GM06990 (cell line): ENCODE data around the gene ALOXE3.

ENCODE experiments used
- DNase-seq: peaks from one replicate; pipeline ENCODE4 v3.0.0-alpha.2; 2011; ENCODE audit not compliant: insufficient read length; ENCODE audit errors: extremely low read depth
- H3K27me3 ChIP-seq: replicated peaks from 2 replicates; pipeline ENCODE4 v1.6.0; 2011; ENCODE audit warnings: low read length; ENCODE audit not compliant: control insufficient read depth, insufficient read depth
- H3K36me3 ChIP-seq: 2 replicates; pipeline ENCODE4 v1.5.1; 2011; ENCODE audit warnings: low read length; ENCODE audit not compliant: control insufficient read depth, insufficient read depth
- H3K4me3 ChIP-seq: replicated peaks from 2 replicates; pipeline ENCODE4 v1.5.1; 2011; ENCODE audit warnings: low read depth, mild to moderate bottlenecking, control low read depth, low read length
- TF ChIP-seq, protein P1 (sequence below): IDR thresholded peaks from 2 replicates; pipeline ENCODE4 v1.5.1; 2011; ENCODE audit warnings: low read length, control low read depth, mild to moderate bottlenecking, inconsistent platforms; ENCODE audit not compliant: insufficient read depth, poor library complexity, severe bottlenecking

Gene ALOXE3

DNA sequence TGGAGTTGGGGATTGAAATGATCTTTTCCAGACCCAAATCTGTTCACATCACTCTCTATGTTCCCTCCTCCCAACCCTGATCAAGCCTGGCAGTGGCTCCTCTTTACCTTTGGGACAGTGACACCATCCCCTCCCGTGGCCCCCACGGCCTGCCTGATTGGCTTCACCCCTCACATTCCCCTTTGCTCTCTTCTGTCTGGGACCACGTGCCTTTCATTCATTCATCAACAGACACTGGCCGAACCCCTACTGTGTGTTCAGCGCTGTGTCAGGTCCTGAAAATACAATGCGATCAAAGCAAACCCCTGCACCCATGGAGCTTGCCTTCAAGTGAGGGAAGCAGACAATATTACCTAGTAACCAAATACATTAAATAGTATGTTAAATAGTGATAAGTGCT is 28.6 kb downstream of the ALOXE3 start:
- no peak overlapping the region for H3K4me3 ChIP-seq
- no peaks in the 10 kb centered on the region for H3K36me3 ChIP-seq
- H3K27me3 ChIP-seq, result no peaks in the 10 kb centered on the region; the same call in 1 of the 2 replicates
- TF ChIP-seq, protein P1, sequence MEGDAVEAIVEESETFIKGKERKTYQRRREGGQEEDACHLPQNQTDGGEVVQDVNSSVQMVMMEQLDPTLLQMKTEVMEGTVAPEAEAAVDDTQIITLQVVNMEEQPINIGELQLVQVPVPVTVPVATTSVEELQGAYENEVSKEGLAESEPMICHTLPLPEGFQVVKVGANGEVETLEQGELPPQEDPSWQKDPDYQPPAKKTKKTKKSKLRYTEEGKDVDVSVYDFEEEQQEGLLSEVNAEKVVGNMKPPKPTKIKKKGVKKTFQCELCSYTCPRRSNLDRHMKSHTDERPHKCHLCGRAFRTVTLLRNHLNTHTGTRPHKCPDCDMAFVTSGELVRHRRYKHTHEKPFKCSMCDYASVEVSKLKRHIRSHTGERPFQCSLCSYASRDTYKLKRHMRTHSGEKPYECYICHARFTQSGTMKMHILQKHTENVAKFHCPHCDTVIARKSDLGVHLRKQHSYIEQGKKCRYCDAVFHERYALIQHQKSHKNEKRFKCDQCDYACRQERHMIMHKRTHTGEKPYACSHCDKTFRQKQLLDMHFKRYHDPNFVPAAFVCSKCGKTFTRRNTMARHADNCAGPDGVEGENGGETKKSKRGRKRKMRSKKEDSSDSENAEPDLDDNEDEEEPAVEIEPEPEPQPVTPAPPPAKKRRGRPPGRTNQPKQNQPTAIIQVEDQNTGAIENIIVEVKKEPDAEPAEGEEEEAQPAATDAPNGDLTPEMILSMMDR, result no peak
- DNase-seq, result no peak

DNA sequence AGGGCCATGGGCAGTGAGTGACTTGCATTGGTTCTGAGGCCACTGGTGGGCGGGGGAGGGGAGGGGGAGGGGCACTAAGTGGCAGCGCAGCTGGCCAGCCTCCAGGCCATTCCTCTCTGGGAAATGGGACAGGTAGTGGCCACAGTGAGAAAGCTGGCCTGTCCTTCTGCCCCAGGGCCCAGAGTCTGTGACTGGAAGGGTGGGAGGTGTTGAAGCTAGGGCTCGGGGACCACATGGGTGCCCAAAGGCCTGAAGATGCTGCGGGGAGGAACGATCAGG is 30.4 kb downstream of the ALOXE3 start:
- no peak for DNase-seq
- Histone ChIP-seq H3K36me3 (no peaks in the 10 kb centered on the region), H3K4me3 (no peak overlapping the region), H3K27me3 (peaks cover 1% of the 10 kb centered on the region; the same call in 1 of the 2 replicates)
- TF ChIP-seq, protein P1, result no peak

DNA sequence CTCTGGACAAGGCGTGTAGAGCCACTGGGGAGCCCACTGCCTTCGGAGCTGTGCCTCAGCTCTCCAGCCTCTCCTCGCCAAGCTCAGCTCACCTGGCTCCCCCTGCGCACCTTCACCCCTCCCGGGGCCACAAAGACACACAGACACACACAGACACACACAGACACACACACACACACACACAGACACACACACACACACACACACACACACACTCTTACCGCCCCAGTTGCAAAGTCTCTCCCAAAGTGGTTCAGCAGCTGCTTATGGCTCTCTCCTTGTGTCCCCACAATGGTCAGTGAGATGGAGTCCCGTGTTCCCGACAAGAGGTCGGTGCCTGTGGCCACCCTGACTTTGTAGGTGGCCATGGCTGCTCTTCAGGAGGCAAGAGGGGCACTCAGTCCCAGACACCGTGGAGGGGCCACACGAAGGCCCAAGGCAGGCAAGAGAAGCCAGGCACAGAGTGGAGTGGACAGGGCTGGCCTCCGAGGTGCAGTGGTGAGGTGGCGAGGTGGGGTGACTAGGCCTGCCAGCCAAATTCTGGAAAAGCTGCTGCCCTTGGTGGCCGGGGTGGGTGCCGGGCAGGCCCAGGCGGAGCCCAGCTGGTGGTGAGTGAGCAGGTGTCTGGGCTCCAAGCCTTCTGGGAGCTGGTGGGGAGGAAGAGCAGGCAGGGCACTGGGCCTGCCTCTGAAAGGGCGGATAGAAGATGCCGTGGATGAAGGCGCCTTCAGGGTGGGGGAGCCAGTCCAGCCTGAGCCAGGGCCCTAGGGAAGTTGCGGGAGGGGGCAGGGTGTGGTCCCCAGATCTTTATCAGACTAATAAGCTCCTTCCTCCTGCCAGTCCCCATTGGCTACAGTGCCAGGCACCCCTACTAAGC is 31.0 kb downstream of the ALOXE3 start, which contains the start of gene ALOX12B:
ALOX12B (minus strand) TSS at position 642 of the 877 bp plus-strand sequence; CDS start at position 368, 274 bp downstream.
- Histone ChIP-seq H3K36me3 (no peaks in the 10 kb centered on the region), H3K4me3 (no peak within 1 kb of the TSS), H3K27me3 (peaks cover 1% of the 10 kb centered on the region; the same call in 1 of the 2 replicates)
- TF ChIP-seq, protein P1, result no peak
- DNase-seq, result no peak

DNA sequence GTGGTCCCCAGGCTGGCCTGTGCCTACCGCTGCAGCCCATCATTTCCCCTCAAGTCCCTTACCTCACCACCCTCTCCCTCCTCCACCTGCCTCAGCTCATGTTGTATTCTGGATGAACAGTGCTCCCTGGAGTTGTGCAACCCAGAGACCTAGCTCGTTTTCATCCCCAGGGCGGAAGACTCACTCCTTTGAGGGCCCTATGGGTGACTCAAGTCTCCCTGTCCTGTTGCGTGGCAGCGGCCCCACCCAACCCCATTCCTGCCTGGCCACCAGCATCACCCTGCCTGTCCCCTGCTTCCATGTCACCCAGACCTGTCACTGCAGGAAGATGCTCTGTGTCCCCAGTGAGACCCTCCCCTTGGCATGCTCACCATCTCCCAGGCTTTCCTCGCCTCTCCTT is 34.1 kb downstream of the ALOXE3 start:
- peaks cover 1% of the 10 kb centered on the region; the same call in 1 of the 2 replicates for H3K27me3 ChIP-seq
- TF ChIP-seq, protein P1, result no peak
- no peaks in the 10 kb centered on the region for H3K36me3 ChIP-seq
- no peak overlapping the region for H3K4me3 ChIP-seq
- DNase-seq, result no peak

DNA sequence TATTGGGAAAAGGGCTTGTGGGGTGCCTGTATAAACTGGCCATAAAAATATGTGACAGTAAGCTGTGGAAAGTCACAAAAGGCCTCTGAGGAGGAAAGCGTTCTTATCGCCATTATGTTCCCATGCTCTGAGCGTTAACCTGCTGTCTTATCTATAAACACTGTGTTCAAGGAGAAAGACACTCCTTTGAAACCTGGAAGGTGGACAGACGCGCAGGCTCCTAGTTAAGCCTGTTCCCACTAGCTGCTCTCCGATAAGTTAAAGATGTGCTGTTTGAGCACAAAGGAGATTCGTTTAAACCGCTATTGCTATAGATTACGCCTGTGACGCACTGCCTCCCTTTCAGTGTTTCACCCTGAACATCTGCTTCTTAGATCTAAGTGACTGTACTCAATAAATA is 36.0 kb downstream of the ALOXE3 start:
- peaks cover 5% of the 10 kb centered on the region for H3K27me3 ChIP-seq
- no peak for DNase-seq
- H3K36me3 ChIP-seq, result no peaks in the 10 kb centered on the region
- no peak overlapping the region for H3K4me3 ChIP-seq
- TF ChIP-seq, protein P1, result no peak

DNA sequence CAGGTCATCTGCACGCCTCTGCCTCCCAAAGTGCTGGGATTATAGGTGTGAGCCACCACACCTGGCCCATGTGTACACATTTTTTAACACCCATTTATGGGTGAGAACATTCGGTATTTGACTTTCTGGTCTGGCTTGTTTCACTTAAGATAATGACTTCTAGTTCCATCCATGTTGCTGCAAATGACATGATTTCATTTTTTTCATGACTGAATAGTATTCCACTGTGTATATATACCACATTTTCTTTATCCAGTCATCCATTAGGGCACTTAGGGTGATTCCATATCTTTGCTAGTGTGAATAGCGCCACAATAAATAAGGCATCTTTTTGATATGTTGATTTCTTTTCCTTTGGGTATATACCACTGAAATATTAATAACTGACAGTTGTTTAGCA is 36.4 kb downstream of the ALOXE3 start:
- no peaks in the 10 kb centered on the region for H3K36me3 ChIP-seq
- no peak overlapping the region for H3K4me3 ChIP-seq
- TF ChIP-seq, protein P1, result no peak
- DNase-seq, result no peak
- H3K27me3 ChIP-seq, result peaks cover 5% of the 10 kb centered on the region
